ENCODE measurements around the gene PRDM16. TPM values are rescaled to one million over a fixed set of nuclear protein-coding genes. Genes with fewer than 3 reads are reported as not detected.

The PRDM16 gene
- total RNA-seq, 1 donor from 2014 or later = 21.4 TPM

DNA sequence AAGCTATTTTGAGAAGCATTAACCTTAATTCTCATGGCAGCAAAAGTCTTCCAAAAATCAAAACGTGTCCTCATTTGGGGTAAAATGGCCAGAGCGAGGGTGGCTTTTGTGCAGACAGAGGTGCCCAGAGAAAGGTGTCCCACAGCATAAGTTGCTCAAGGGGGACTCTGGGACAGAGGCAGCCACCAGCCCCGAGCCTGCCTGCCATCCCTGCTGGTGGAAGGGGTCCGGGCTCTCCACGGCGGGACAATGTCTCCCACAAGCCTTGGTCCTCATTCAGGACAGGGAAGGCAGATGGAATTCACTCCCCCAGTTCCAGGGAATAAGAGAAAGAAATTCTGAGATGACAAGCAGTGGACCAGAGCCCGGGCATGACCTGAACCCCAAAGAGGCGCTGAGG lies 372.9 kb downstream of the PRDM16 start:
- DNase-seq (ENCODE audit: low spot score) = no peak
- TF ChIP-seq, protein P1, sequence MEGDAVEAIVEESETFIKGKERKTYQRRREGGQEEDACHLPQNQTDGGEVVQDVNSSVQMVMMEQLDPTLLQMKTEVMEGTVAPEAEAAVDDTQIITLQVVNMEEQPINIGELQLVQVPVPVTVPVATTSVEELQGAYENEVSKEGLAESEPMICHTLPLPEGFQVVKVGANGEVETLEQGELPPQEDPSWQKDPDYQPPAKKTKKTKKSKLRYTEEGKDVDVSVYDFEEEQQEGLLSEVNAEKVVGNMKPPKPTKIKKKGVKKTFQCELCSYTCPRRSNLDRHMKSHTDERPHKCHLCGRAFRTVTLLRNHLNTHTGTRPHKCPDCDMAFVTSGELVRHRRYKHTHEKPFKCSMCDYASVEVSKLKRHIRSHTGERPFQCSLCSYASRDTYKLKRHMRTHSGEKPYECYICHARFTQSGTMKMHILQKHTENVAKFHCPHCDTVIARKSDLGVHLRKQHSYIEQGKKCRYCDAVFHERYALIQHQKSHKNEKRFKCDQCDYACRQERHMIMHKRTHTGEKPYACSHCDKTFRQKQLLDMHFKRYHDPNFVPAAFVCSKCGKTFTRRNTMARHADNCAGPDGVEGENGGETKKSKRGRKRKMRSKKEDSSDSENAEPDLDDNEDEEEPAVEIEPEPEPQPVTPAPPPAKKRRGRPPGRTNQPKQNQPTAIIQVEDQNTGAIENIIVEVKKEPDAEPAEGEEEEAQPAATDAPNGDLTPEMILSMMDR (IDR thresholded peaks at IDR 0.05; ENCODE audit: unreplicated experiment) = no peak
- Mint-ChIP-seq H3K36me3 (ENCODE audit: low read depth, unreplicated experiment) (no peaks in the 10 kb centered on the region), H3K4me3 (ENCODE audit: unreplicated experiment) (no peak overlapping the region), H3K4me1 (ENCODE audit: unreplicated experiment) (no peaks in the 10 kb centered on the region), H3K9me3 (ENCODE audit: unreplicated experiment) (no peaks in the 10 kb centered on the region), H3K27ac (ENCODE audit: unreplicated experiment) (no peak overlapping the region), H3K27me3 (ENCODE audit: unreplicated experiment) (peaks cover 15% of the 10 kb centered on the region)

DNA sequence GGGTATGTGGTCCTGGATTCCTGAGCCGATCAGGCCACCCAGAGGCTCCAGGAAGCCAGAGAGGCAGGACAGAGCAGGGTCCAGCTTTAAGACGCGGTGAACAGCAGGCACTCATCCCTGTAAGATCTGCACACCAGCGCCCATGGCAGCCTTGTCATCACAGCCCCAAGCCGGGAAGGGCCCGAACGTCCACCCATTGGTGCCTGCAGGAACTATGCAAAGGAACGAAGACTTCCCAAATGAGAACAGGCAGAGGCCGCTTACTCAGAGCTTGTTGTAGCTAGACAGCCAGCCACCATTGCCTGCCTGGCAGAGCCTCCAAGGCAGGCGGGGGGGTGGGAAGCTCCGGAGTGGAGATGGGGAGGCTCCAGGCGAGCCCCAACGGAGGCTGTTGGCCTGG lies 373.3 kb downstream of the PRDM16 start:
- Mint-ChIP-seq H3K4me3 (ENCODE audit: unreplicated experiment) (no peak overlapping the region), H3K4me1 (ENCODE audit: unreplicated experiment) (no peaks in the 10 kb centered on the region), H3K36me3 (ENCODE audit: low read depth, unreplicated experiment) (no peaks in the 10 kb centered on the region), H3K27me3 (ENCODE audit: unreplicated experiment) (peaks cover 13% of the 10 kb centered on the region), H3K27ac (ENCODE audit: unreplicated experiment) (no peak overlapping the region), H3K9me3 (ENCODE audit: unreplicated experiment) (no peaks in the 10 kb centered on the region)
- no peak for DNase-seq (ENCODE audit: low spot score)
- TF ChIP-seq, protein P1 (IDR thresholded peaks at IDR 0.05; ENCODE audit: unreplicated experiment) = no peak

DNA sequence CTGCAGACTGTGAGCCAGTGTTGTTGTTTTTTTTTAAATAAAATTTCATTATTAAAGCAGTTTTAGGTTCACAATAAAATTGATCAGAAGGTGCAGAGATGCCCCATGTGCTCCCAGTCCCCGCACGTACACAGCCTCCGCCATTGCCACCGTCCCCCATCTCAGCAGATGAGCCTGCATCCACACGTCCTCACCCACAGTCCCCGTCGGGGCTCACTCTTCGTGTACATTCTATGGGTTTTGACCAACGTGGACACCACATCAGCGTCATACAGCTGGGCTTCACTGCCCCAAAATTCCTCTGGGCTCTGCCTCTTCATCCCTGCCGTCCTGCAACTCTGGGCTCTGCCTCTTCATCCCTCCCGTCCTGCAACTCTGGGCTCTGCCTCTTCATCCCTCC lies 373.9 kb downstream of the PRDM16 start:
- no peaks in the 10 kb centered on the region for H3K4me1 Mint-ChIP-seq (ENCODE audit: unreplicated experiment)
- H3K27ac Mint-ChIP-seq (ENCODE audit: unreplicated experiment) = no peak overlapping the region
- DNase-seq (ENCODE audit: low spot score) = no peak
- no peaks in the 10 kb centered on the region for H3K9me3 Mint-ChIP-seq (ENCODE audit: unreplicated experiment)
- TF ChIP-seq, protein P1 (IDR thresholded peaks at IDR 0.05; ENCODE audit: unreplicated experiment) = no peak
- H3K36me3 Mint-ChIP-seq (ENCODE audit: low read depth, unreplicated experiment) = no peaks in the 10 kb centered on the region
- H3K27me3 Mint-ChIP-seq (ENCODE audit: unreplicated experiment) = peaks cover 11% of the 10 kb centered on the region
- no peak overlapping the region for H3K4me3 Mint-ChIP-seq (ENCODE audit: unreplicated experiment)

DNA sequence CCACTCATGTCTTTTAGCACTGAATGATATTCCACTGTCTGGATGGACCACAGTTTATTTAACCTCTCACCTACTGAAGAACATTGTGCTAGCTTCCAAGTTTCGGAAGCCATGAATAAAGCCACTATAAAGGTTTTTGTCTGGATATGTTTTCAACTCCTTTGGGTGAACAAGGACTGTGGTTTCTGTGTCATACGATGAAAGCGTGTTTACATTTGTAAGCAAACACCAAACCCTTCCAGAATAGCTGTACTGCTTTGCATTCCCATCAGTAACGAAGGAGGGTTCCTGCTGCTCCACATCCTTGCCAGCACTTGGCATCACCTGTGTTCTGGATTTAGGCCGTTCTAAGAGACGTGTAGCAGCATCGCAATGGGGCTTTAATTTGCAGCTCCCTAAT lies 374.8 kb downstream of the PRDM16 start:
- Mint-ChIP-seq H3K27ac (ENCODE audit: unreplicated experiment) (no peak overlapping the region), H3K4me1 (ENCODE audit: unreplicated experiment) (no peaks in the 10 kb centered on the region), H3K9me3 (ENCODE audit: unreplicated experiment) (no peaks in the 10 kb centered on the region), H3K27me3 (ENCODE audit: unreplicated experiment) (peaks cover 6% of the 10 kb centered on the region), H3K36me3 (ENCODE audit: low read depth, unreplicated experiment) (no peaks in the 10 kb centered on the region), H3K4me3 (ENCODE audit: unreplicated experiment) (no peak overlapping the region)
- no peak for DNase-seq (ENCODE audit: low spot score)
- TF ChIP-seq, protein P1 (IDR thresholded peaks at IDR 0.05; ENCODE audit: unreplicated experiment) = no peak

DNA sequence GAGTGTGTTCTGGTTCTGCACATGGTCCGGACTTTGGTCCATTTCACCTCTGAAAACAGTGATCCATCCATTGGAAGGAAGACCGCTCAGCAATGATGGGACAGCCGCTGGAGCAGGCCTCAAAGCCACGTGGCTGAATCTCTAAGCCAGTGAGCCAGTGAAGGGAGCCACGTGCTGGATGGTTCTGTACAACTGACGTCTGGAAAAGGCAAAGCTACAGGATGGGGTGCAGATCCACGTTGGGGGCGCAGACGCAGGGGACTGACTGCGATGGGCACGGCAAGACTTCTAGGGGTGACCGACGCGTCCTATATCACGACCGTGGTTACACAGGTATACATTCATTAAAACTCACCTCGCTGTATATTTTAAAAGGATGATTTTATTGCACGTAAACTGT lies 375.3 kb downstream of the PRDM16 start:
- no peak overlapping the region for H3K4me3 Mint-ChIP-seq (ENCODE audit: unreplicated experiment)
- TF ChIP-seq, protein P1 (IDR thresholded peaks at IDR 0.05; ENCODE audit: unreplicated experiment) = no peak
- H3K27me3 Mint-ChIP-seq (ENCODE audit: unreplicated experiment) = peaks cover 6% of the 10 kb centered on the region
- H3K36me3 Mint-ChIP-seq (ENCODE audit: low read depth, unreplicated experiment) = no peaks in the 10 kb centered on the region
- H3K9me3 Mint-ChIP-seq (ENCODE audit: unreplicated experiment) = no peaks in the 10 kb centered on the region
- no peak for DNase-seq (ENCODE audit: low spot score)
- no peak overlapping the region for H3K27ac Mint-ChIP-seq (ENCODE audit: unreplicated experiment)
- H3K4me1 Mint-ChIP-seq (ENCODE audit: unreplicated experiment) = no peaks in the 10 kb centered on the region
